CD4-positive, alpha-beta T cell (primary cell): ENCODE data around the gene GPR32. TPM values are rescaled to one million over a fixed set of nuclear protein-coding genes. Genes with fewer than 3 reads are reported as not detected.
"Not testable (repeated sequence)": the region's sequence is repeated elsewhere in the genome, so short reads cannot be mapped to it uniquely, and the experiment has no call there.

Source experiments
- ATAC-seq: fragments of 200-7000 bp; cut with Tn5 transposase; one replicate; pipeline ENCODE4 v1.10.0; 2022; ENCODE audit warnings: mild to moderate bottlenecking; ENCODE audit not compliant: poor library complexity
- CTCF ChIA-PET: fragments of 350-600 bp; sonication (Branson Sonifier 250); formaldehyde crosslinking; loops from one replicate; lab custom pipeline; 2021; ENCODE audit warnings: antibody characterized with exemption, inconsistent platforms; lab: Charles Lee
- POLR2A ChIA-PET: fragments of 350-600 bp; sonication (Branson Sonifier 250); formaldehyde crosslinking; loops from one replicate; lab custom pipeline; 2021; ENCODE audit warnings: antibody characterized with exemption, inconsistent platforms; lab: Charles Lee
- DNase-seq, 14 experiments: peaks; one replicate each; pipeline ENCODE4 v3.0.0-alpha.2; 2013 to 2020; ENCODE audit warnings: mixed read lengths in 2 of 14
- H3K27ac ChIP-seq, 2 donors: one replicate each; pipeline versions ENCODE4 v1.5.1 to v1.7.0; 2013; ENCODE audit warnings: low read length in 2 of 2, low read depth in 1 of 2, mild to moderate bottlenecking in 1 of 2
- H3K27me3 ChIP-seq, 2 experiments: 1 replicate in 1 of 2; 2 replicates in 1 of 2; pipeline versions ENCODE4 v1.6.1 to v1.7.0; 2013; ENCODE audit warnings: low read length in 2 of 2, control low read depth in 1 of 2, mild to moderate bottlenecking in 1 of 2, moderate library complexity in 1 of 2; ENCODE audit not compliant: insufficient read depth in 2 of 2, control insufficient read depth in 1 of 2
- H3K36me3 ChIP-seq: one replicate; pipeline ENCODE4 v1.6.1; 2013; ENCODE audit warnings: low read length, control low read depth; ENCODE audit not compliant: insufficient read depth
- H3K4me1 ChIP-seq: one replicate; pipeline ENCODE4 v1.6.1; 2013; ENCODE audit warnings: low read length, control low read depth; ENCODE audit not compliant: insufficient read depth
- H3K4me3 ChIP-seq: one replicate; pipeline ENCODE4 v1.5.1; 2013; ENCODE audit warnings: mild to moderate bottlenecking, low read length, moderate library complexity
- H3K9me3 ChIP-seq, 2 experiments: 1 replicate in 1 of 2; 2 replicates in 1 of 2; pipeline versions ENCODE4 v1.6.1 to v1.7.0; 2013; ENCODE audit warnings: low read length in 2 of 2, mild to moderate bottlenecking in 2 of 2, control low read depth in 1 of 2, moderate library complexity in 1 of 2; ENCODE audit not compliant: control insufficient read depth in 1 of 2, insufficient read depth in 1 of 2
- H3K27ac Mint-ChIP-seq: one replicate; pipeline ENCODE4 v1.8.0; 2020; ENCODE audit warnings: mixed read lengths
- H3K27me3 Mint-ChIP-seq: one replicate; pipeline ENCODE4 v1.8.0; 2021; ENCODE audit warnings: mixed read lengths
- H3K36me3 Mint-ChIP-seq: one replicate; pipeline ENCODE4 v1.8.0; 2021; ENCODE audit warnings: low read depth, mixed read lengths
- H3K4me1 Mint-ChIP-seq: one replicate; pipeline ENCODE4 v1.8.0; 2021; ENCODE audit warnings: low read depth, mixed read lengths
- H3K4me3 Mint-ChIP-seq: one replicate; pipeline ENCODE4 v1.8.0; 2020; ENCODE audit warnings: mild to moderate bottlenecking, mixed read lengths
- H3K9me3 Mint-ChIP-seq: one replicate; pipeline ENCODE4 v1.8.0; 2020; ENCODE audit warnings: mixed read lengths
- CTCF ChIP-seq: fragments of 200-600 bp; IDR thresholded peaks from one replicate; pipeline ENCODE4 v1.8.0; 2022; ENCODE audit warnings: antibody characterized with exemption, mild to moderate bottlenecking
- intact Hi-C, 2 experiments: fragments of 100-400 bp; cut with DNase I in 1 of 2; cut with micrococcal nuclease in 1 of 2; formaldehyde crosslinking; loops; one replicate each; pipeline versions ENCODE4 v1.15.1 to v1.9.0; 2023 to 2025; cut with DNase I, micrococcal nuclease
- total RNA-seq, 174 experiments: library from RNA in 2 of 174; stranded (reverse) in 2 of 174; gene quantifications; one replicate each; pipeline ENCODE4 v1.2.3 and lab custom pipeline; 2021 to 2026

Gene GPR32
- total RNA-seq, 2 experiments from 2014 or later = not detected

GRCh38 chr19:50764409-50764808 lies 5.9 kb upstream of the GPR32 start:
- Mint-ChIP-seq H3K27me3 (peaks cover 30% of the 10 kb centered on the region), H3K4me1 (no peaks in the 10 kb centered on the region)
- CTCF ChIA-PET = no interaction called here

GRCh38 chr19:50766746-50767145 lies 3.5 kb upstream of the GPR32 start:
- H3K36me3 ChIP-seq, H3K27ac ChIP-seq, H3K4me1 Mint-ChIP-seq, POLR2A ChIA-PET, intact Hi-C loops, H3K9me3 Mint-ChIP-seq, ATAC-seq, H3K4me1 ChIP-seq, CTCF ChIA-PET, H3K27me3 ChIP-seq, H3K36me3 Mint-ChIP-seq, H3K4me3 ChIP-seq, DNase-seq, H3K27ac Mint-ChIP-seq, H3K9me3 ChIP-seq, H3K4me3 Mint-ChIP-seq: not testable (repeated sequence)
- peaks cover 30% of the 10 kb centered on the region for H3K27me3 Mint-ChIP-seq

More at GRCh38 chr19:50764409-50764808, 5.9 kb upstream of the GPR32 start:
- H3K27ac ChIP-seq = no peak overlapping the region
- H3K4me1 ChIP-seq = no peaks in the 10 kb centered on the region
- H3K36me3 ChIP-seq = no peaks in the 10 kb centered on the region
- Mint-ChIP-seq H3K4me3 (no peak overlapping the region), H3K9me3 (no peaks in the 10 kb centered on the region), H3K27ac (no peak overlapping the region), H3K36me3 (no peaks in the 10 kb centered on the region)
- H3K9me3 ChIP-seq = peaks cover 0 to 4% of the 10 kb centered on the region in 2 experiments
- H3K4me3 ChIP-seq = no peak overlapping the region
- POLR2A ChIA-PET = no interaction called here
- intact Hi-C loops = no loop called here
- no peak for ATAC-seq
- H3K27me3 ChIP-seq = no peaks in the 10 kb centered on the region
- TF ChIP-seq CTCF = no peak
- no peak for DNase-seq

GRCh38 chr19:50767263-50767662 lies 3.0 kb upstream of the GPR32 start:
- H3K4me3 Mint-ChIP-seq, CTCF ChIA-PET, H3K27ac Mint-ChIP-seq, ATAC-seq, H3K36me3 ChIP-seq, H3K4me3 ChIP-seq, H3K36me3 Mint-ChIP-seq, H3K4me1 Mint-ChIP-seq, H3K9me3 Mint-ChIP-seq, intact Hi-C loops, H3K9me3 ChIP-seq, H3K27me3 ChIP-seq, DNase-seq, H3K4me1 ChIP-seq, POLR2A ChIA-PET, H3K27ac ChIP-seq: not testable (repeated sequence)
- peaks cover 30% of the 10 kb centered on the region for H3K27me3 Mint-ChIP-seq

- ChIA-PET POLR2A (no interaction called here), CTCF (no interaction called here)
- intact Hi-C loops = no loop called here
- TF ChIP-seq CTCF = no peak
- Histone ChIP-seq H3K4me1 (no peaks in the 10 kb centered on the region), H3K36me3 (no peaks in the 10 kb centered on the region), H3K27me3 (peaks cover under 1 to 3% of the 10 kb centered on the region in 2 experiments), H3K9me3 (no peaks in the 10 kb centered on the region), H3K27ac (no peak overlapping the region), H3K4me3 (no peak overlapping the region)
- no peak overlapping the region for H3K27ac Mint-ChIP-seq
- no peaks in the 10 kb centered on the region for H3K36me3 Mint-ChIP-seq
- no peaks in the 10 kb centered on the region for H3K9me3 Mint-ChIP-seq
- H3K4me1 Mint-ChIP-seq = no peaks in the 10 kb centered on the region
- H3K27me3 Mint-ChIP-seq = peaks cover 33% of the 10 kb centered on the region
- no peak for ATAC-seq
- no peak overlapping the region for H3K4me3 Mint-ChIP-seq
- no peak for DNase-seq
Measured at GRCh38 chr19:50768277-50768676, 2.0 kb upstream of the GPR32 start.
